H1 (cell line): ENCODE data around the gene RSAD2. TPM values are rescaled to one million over a fixed set of nuclear protein-coding genes. Genes with fewer than 3 reads are reported as not detected.

ENCODE experiments used
- CHD7 ChIP-seq: fragments of 300-600 bp; sonication (generic); IDR thresholded peaks from 2 replicates; pipeline ENCODE4 v1.7.1; 2012; ENCODE audit warnings: low read length, moderate library complexity, mild to moderate bottlenecking, inconsistent platforms; ENCODE audit not compliant: insufficient replicate concordance
- SRF ChIP-seq: IDR thresholded peaks from 2 replicates; pipeline ENCODE4 v1.6.1; 2011; ENCODE audit warnings: mild to moderate bottlenecking, low read depth, low read length, moderate library complexity
- polyA plus RNA-seq, 7 experiments: library from polyadenylated mRNA; depleted of rRNA in 3 of 7; stranded (reverse) in 5 of 7; unstranded in 2 of 7; fragments of >200 nt in 5 of 7; fragments of 200-250 nt in 2 of 7; gene quantifications; 1 replicate in 5 of 7; 2 replicates in 1 of 7; 4 replicates in 1 of 7; pipeline versions ENCODE4 v1.2.1 to v1.2.3, GENCODE V29; 2011 to 2013; ENCODE audit warnings: missing spikeins in 2 of 7, mixed read lengths in 2 of 7
- total RNA-seq: library from RNA; stranded (reverse); fragmentation: NEBNext Ultra II Directional; extraction: Animal tissue kit (Norgen Biotek cat#: 25700); gene quantifications from 2 replicates; pipeline ENCODE4 v1.2.1, GENCODE V29; 2021

RSAD2 gene
- total and polyA plus RNA-seq, 2 of the 8 experiments (the other 6 are each of a cell fraction or from before 2014, with no cell fraction given), result not detected

- no peak for TF ChIP-seq CHD7
- TF ChIP-seq SRF, result no peak
These were observed 11.1 kb downstream of the RSAD2 start (continued) for GRCh38 chr2:6888724-6889123.
